H1 (cell line): ENCODE results near the gene C19orf85. TPM values are rescaled to one million over a fixed set of nuclear protein-coding genes. Genes with fewer than 3 reads are reported as not detected.

Experiments used
- CTCF ChIA-PET: fragments of 300-600 bp; sonication (Branson Sonifier 250); formaldehyde crosslinking; loops from one replicate; lab custom pipeline; 2021; ENCODE audit not compliant: partially characterized antibody; lab: Charles Lee
- POLR2A ChIA-PET: fragments of 300-600 bp; sonication (Branson Sonifier 250); formaldehyde crosslinking; loops from one replicate; lab custom pipeline; 2021; ENCODE audit warnings: inconsistent platforms; ENCODE audit not compliant: partially characterized antibody; lab: Charles Lee
- DNase-seq, 2 experiments: peaks; one replicate each; pipeline versions ENCODE4 v3.0.0 to v3.0.0-alpha.2; 2010 to 2022; ENCODE audit warnings: low spot score in 2 of 2, low read depth in 1 of 2, mixed read lengths in 1 of 2
- FAIRE-seq: peaks from 2 replicates; lab custom pipeline; 2011; peaks lifted over from hg19 to GRCh38; lab: Jason Lieb, UNC
- H2AFZ ChIP-seq: 2 replicates; pipeline ENCODE4 v1.8.1; 2012; ENCODE audit warnings: low read length, inconsistent platforms
- H2AK5ac ChIP-seq: 2 replicates; pipeline ENCODE4 v1.6.1; 2013; ENCODE audit warnings: low read depth, low read length
- H2BK120ac ChIP-seq: replicated peaks from 2 replicates; pipeline ENCODE3; 2013; ENCODE audit warnings: low read depth, low read length, inconsistent platforms
- H2BK12ac ChIP-seq: 2 replicates; pipeline ENCODE4 v1.6.1; 2013; ENCODE audit warnings: low read depth, low read length
- H2BK15ac ChIP-seq: 2 replicates; pipeline ENCODE4 v1.6.1; 2013; ENCODE audit warnings: low read length
- H2BK20ac ChIP-seq: 2 replicates; pipeline ENCODE4 v1.6.1; 2013; ENCODE audit warnings: low read length
- H2BK5ac ChIP-seq: 2 replicates; pipeline ENCODE4 v1.6.1; 2013; ENCODE audit warnings: low read depth, low read length
- H3K14ac ChIP-seq: 2 replicates; pipeline ENCODE4 v1.6.1; 2013; ENCODE audit warnings: inconsistent platforms; ENCODE audit not compliant: insufficient read length
- H3K18ac ChIP-seq: 2 replicates; pipeline ENCODE4 v1.6.1; 2013; ENCODE audit warnings: low read length; ENCODE audit errors: extremely low read depth
- H3K23ac ChIP-seq: 2 replicates; pipeline ENCODE4 v1.6.1; 2013; ENCODE audit warnings: inconsistent platforms; ENCODE audit not compliant: insufficient read length
- H3K23me2 ChIP-seq: 2 replicates; pipeline ENCODE4 v1.6.1; 2013; ENCODE audit warnings: low read depth, low read length
- H3K27ac ChIP-seq: 2 replicates; pipeline ENCODE4 v1.6.1; 2011; ENCODE audit warnings: low read depth, low read length, inconsistent platforms
- H3K27me3 ChIP-seq, 4 experiments: replicated peaks in 1 of 4; 1 replicate in 1 of 4; 2 replicates in 3 of 4; pipeline versions ENCODE4 v1.6.1 to v1.8.1; 2011 to 2013; ENCODE audit warnings: low read length in 3 of 4, mild to moderate bottlenecking in 3 of 4, inconsistent platforms in 2 of 4, mixed read lengths in 2 of 4, moderate library complexity in 1 of 4; ENCODE audit not compliant: control insufficient read depth in 3 of 4, insufficient read depth in 3 of 4; ENCODE audit errors: extremely low read depth in 1 of 4
- H3K36me3 ChIP-seq, 4 experiments: 2 replicates each; pipeline versions ENCODE4 v1.6.1 to v1.8.1; 2011 to 2013; ENCODE audit warnings: mild to moderate bottlenecking in 4 of 4, low read length in 3 of 4, moderate library complexity in 2 of 4, control low read depth in 1 of 4, inconsistent platforms in 1 of 4; ENCODE audit not compliant: insufficient read depth in 4 of 4, control insufficient read depth in 2 of 4
- H3K4ac ChIP-seq: replicated peaks from 2 replicates; pipeline ENCODE3; 2013; ENCODE audit warnings: low read length, low read depth, mixed read lengths, inconsistent platforms; ENCODE audit not compliant: insufficient read length
- H3K4me1 ChIP-seq, 4 experiments: replicated peaks in 1 of 4; 1 replicate in 1 of 4; 2 replicates in 3 of 4; pipeline versions ENCODE4 v1.6.1 to v1.8.1; 2011 to 2013; ENCODE audit warnings: low read length in 3 of 4, inconsistent platforms in 2 of 4, mixed read lengths in 1 of 4; ENCODE audit not compliant: insufficient read depth in 4 of 4, control insufficient read depth in 3 of 4
- H3K4me2 ChIP-seq, 2 experiments: 2 replicates each; pipeline versions ENCODE4 v1.6.1 to v1.8.1; 2011 to 2013; ENCODE audit warnings: low read depth in 2 of 2, low read length in 2 of 2, control low read depth in 1 of 2, inconsistent platforms in 1 of 2, mild to moderate bottlenecking in 1 of 2; ENCODE audit not compliant: insufficient read depth in 1 of 2
- H3K4me3 ChIP-seq, 4 experiments: fragments of 200-600, 300-600 bp in 1 of 4; sonication (generic), shearing (Covaris generic), sonication (Bioruptor Twin) in 1 of 4; 2 replicates each; pipeline versions ENCODE4 v1.5.1 to v1.8.1; 2011 to 2016; ENCODE audit warnings: low read length in 4 of 4, low read depth in 3 of 4, control low read depth in 2 of 4, inconsistent platforms in 2 of 4, mild to moderate bottlenecking in 2 of 4, mixed read lengths in 1 of 4, moderate library complexity in 1 of 4; ENCODE audit not compliant: insufficient read depth in 2 of 4; ENCODE audit errors: extremely low read depth in 1 of 4
- H3K56ac ChIP-seq: replicated peaks from 2 replicates; pipeline ENCODE3; 2013; ENCODE audit warnings: low read depth, mild to moderate bottlenecking, mixed read lengths, low read length, inconsistent platforms; ENCODE audit not compliant: insufficient read length
- H3K79me1 ChIP-seq: 2 replicates; pipeline ENCODE4 v1.6.1; 2013; ENCODE audit warnings: low read depth, low read length, control low read depth
- H3K79me2 ChIP-seq, 2 experiments: 2 replicates each; pipeline versions ENCODE4 v1.6.1 to v1.8.1; 2012 to 2013; ENCODE audit warnings: low read length in 2 of 2, mild to moderate bottlenecking in 2 of 2, inconsistent platforms in 1 of 2; ENCODE audit not compliant: insufficient read depth in 2 of 2, control insufficient read depth in 1 of 2
- H3K9ac ChIP-seq, 4 experiments: replicated peaks in 1 of 4; 1 replicate in 1 of 4; 2 replicates in 3 of 4; pipeline versions ENCODE4 v1.6.1 to v1.8.1; 2011 to 2013; ENCODE audit warnings: low read depth in 3 of 4, low read length in 3 of 4, control low read depth in 2 of 4, mild to moderate bottlenecking in 2 of 4, moderate library complexity in 2 of 4, inconsistent platforms in 1 of 4; ENCODE audit errors: extremely low read depth in 1 of 4
- H3K9me3 ChIP-seq, 2 experiments: 2 replicates each; pipeline versions ENCODE4 v1.6.1 to v1.8.1; 2012 to 2013; ENCODE audit warnings: mild to moderate bottlenecking in 2 of 2, moderate library complexity in 2 of 2, control low read depth in 1 of 2, inconsistent platforms in 1 of 2, low read depth in 1 of 2, low read length in 1 of 2, mixed read lengths in 1 of 2; ENCODE audit not compliant: insufficient read depth in 2 of 2
- H4K20me1 ChIP-seq, 2 experiments: replicated peaks in 1 of 2; 2 replicates each; pipeline versions ENCODE3 to v1.8.1; 2011 to 2013; ENCODE audit warnings: inconsistent platforms in 2 of 2, low read length in 2 of 2, mild to moderate bottlenecking in 1 of 2; ENCODE audit not compliant: insufficient read depth in 2 of 2, control insufficient read depth in 1 of 2
- H4K5ac ChIP-seq: 2 replicates; pipeline ENCODE4 v1.6.1; 2013; ENCODE audit warnings: low read length, low read depth, mixed read lengths, inconsistent platforms; ENCODE audit not compliant: insufficient read length
- H4K8ac ChIP-seq: 2 replicates; pipeline ENCODE4 v1.8.0; 2013; ENCODE audit warnings: mild to moderate bottlenecking, moderate library complexity, low read length, inconsistent platforms; ENCODE audit not compliant: insufficient read depth; ENCODE audit errors: extremely low read depth
- H4K91ac ChIP-seq: replicated peaks from 2 replicates; pipeline ENCODE3; 2013; ENCODE audit warnings: low read length, mixed read lengths, inconsistent platforms; ENCODE audit not compliant: insufficient read length
- CHD2 ChIP-seq: IDR thresholded peaks from 2 replicates; pipeline ENCODE4 v1.6.1; 2012; ENCODE audit warnings: low read length, improper control_type of control experiment
- EP300 ChIP-seq, 2 experiments: IDR thresholded peaks; 1 replicate in 1 of 2; 2 replicates in 1 of 2; pipeline ENCODE4 v1.6.1; 2011 to 2012; ENCODE audit warnings: low read depth in 2 of 2, low read length in 2 of 2, mild to moderate bottlenecking in 2 of 2, borderline replicate concordance in 1 of 2, inconsistent platforms in 1 of 2, moderate library complexity in 1 of 2
- FOSL1 ChIP-seq: IDR thresholded peaks from 2 replicates; pipeline ENCODE4 v1.6.1; 2011; ENCODE audit warnings: mild to moderate bottlenecking, low read depth, low read length, moderate library complexity; ENCODE audit not compliant: insufficient read depth
- GTF2F1 ChIP-seq: IDR thresholded peaks from 2 replicates; pipeline ENCODE4 v1.6.1; 2012; ENCODE audit warnings: low read depth, low read length, improper control_type of control experiment, borderline replicate concordance
- HDAC6 ChIP-seq: IDR thresholded peaks from one replicate; pipeline ENCODE4 v1.7.1; 2012; ENCODE audit warnings: low read depth, mild to moderate bottlenecking, inconsistent platforms, low read length, moderate library complexity
- PHF8 ChIP-seq: fragments of 200-600 bp; sonication (generic); conservative IDR thresholded peaks from 2 replicates; pipeline ENCODE4 v1.7.1; 2012; ENCODE audit warnings: low read depth, mild to moderate bottlenecking, inconsistent platforms, low read length, moderate library complexity
- RBBP5 ChIP-seq: IDR thresholded peaks from 2 replicates; pipeline ENCODE4 v1.7.1; 2012; ENCODE audit warnings: low read depth, mild to moderate bottlenecking, inconsistent platforms, low read length, moderate library complexity, borderline replicate concordance
- WGBS, 2 experiments: shearing (Covaris generic) in 1 of 2; methylation state at CpG; one replicate each; pipeline versions ENCODE4 v1.1.6 to v1.1.7; 2013 to 2015; ENCODE audit warnings: low lambda C conversion rate in 2 of 2, mixed read lengths in 2 of 2, inconsistent platforms in 1 of 2, low coverage in 1 of 2, missing lambda C conversion rate in 1 of 2; ENCODE audit not compliant: insufficient replicate concordance in 2 of 2, insufficient coverage in 1 of 2, insufficient read length in 1 of 2; ENCODE audit errors: extremely low coverage in 1 of 2, missing lambda C conversion rate in 1 of 2; 5-methylcytosine and 5-hydroxymethylcytosine counted together
- polyA plus RNA-seq, 7 experiments: library from polyadenylated mRNA; depleted of rRNA in 3 of 7; stranded (reverse) in 5 of 7; unstranded in 2 of 7; fragments of >200 nt in 5 of 7; fragments of 200-250 nt in 2 of 7; gene quantifications; 1 replicate in 5 of 7; 2 replicates in 1 of 7; 4 replicates in 1 of 7; pipeline versions ENCODE4 v1.2.1 to v1.2.3, GENCODE V29; 2011 to 2013; ENCODE audit warnings: missing spikeins in 2 of 7, mixed read lengths in 2 of 7
- total RNA-seq: library from RNA; stranded (reverse); fragmentation: NEBNext Ultra II Directional; extraction: Animal tissue kit (Norgen Biotek cat#: 25700); gene quantifications from 2 replicates; pipeline ENCODE4 v1.2.1, GENCODE V29; 2021

Gene C19orf85
- total and polyA plus RNA-seq, 2 of the 8 experiments (the other 6 are each of a cell fraction or from before 2014, with no cell fraction given), result 2.2 to 3.2 TPM

DNA sequence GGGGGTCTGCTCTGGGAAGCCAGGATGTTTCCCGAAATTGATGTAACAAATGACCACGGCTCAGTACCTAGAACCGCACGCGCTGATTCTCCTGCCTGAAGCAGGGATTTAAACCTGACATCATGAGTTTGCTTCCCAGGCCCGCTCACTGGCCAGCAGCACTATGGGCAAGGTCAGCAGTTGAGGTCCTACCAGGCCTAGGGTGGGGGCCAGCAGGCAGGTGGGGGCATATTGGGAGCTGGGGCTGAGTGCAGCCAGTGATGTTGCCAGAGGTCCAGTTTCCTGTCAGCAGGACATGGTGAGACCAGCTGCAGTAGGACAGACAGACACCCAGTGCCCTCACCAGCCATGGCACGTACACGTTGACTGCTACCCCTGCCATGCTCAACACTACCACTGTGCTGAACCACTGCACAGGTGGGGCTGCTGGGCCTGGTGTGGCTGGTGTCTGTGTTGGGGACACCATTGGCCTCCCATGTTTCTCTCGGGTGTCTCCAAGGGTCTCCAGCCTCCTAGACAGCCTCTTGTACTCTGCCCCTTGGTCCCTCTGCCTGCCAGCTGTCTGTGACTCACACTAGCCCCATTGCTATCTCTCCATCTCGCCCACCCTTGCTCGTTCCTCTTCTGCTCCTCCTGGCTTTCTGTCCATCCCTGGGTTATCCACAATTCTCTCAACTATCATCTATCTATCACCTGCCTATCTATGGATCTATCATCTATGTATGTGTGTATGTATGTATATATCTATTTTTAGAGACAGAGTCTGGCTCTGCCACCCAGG, 1.1 kb upstream of the C19orf85 start:
- no peak overlapping the region for H3K9ac ChIP-seq
- peaks cover 3 to 23% (median 14%) of the 10 kb centered on the region in 4 experiments for H3K4me1 ChIP-seq
- peak overlapping the region; percentile 65 for H3K4ac ChIP-seq
- no peak overlapping the region for H3K4me2 ChIP-seq
- no peak overlapping the region for H4K5ac ChIP-seq
- no peak overlapping the region for H3K18ac ChIP-seq
- H3K36me3 ChIP-seq, result no peaks in the 10 kb centered on the region
- POLR2A ChIA-PET, result interaction anchor here (1.1 to 2.9 kb wide), 3 partner anchors 11 to 58 kb away, joined by 3 to 8 read pairs (median 3); partner anchors contain the start of genes UBE2S and ZNF628
- no peak overlapping the region for H3K27ac ChIP-seq
- 0 out of 2 replicates have a peak overlapping the region, but pooled peaks have one; percentile 52 for H4K8ac ChIP-seq
- no peak overlapping the region for H2AFZ ChIP-seq
- CTCF ChIA-PET, result interaction anchor here (0.7 to 3.6 kb wide), 9 partner anchors 8 to 210 kb away, joined by 3 to 31 read pairs (median 10); partner anchors contain the start of genes NAT14, ZNF628 and ZNF865
- peak overlapping the region; percentile 84 for H2AK5ac ChIP-seq
- WGBS, 2 experiments, result 92% methylated on average over 11 of the region's 11 CpGs; no CpG with 5 or more reads in 1 of the 2 experiments
- peak overlapping the region; percentile 62; the same call in 1 of the 2 replicates for H2BK12ac ChIP-seq
- H3K23me2 ChIP-seq, result peaks cover 1% of the 10 kb centered on the region; the same call in 1 of the 2 replicates
- peak overlapping the region; percentile 20; the same call in 1 of the 2 replicates for H2BK5ac ChIP-seq
- TF ChIP-seq EP300 (IDR thresholded peaks at IDR 0.05; ENCODE audit: borderline replicate concordance in 1 of 2, low read depth in 2 of 2, low read length in 2 of 2) (no peak), CHD2 (no peak), PHF8 (no peak), GTF2F1 (no peak), RBBP5 (0 out of 2 replicates have a peak, but pooled peaks have one; percentile 7), HDAC6 (no peak), FOSL1 (no peak)
- FAIRE-seq (no peak), DNase-seq (peak in 1 of 2 experiments; percentile 48)
- H3K9me3 ChIP-seq, result no peaks in the 10 kb centered on the region
- H2BK120ac ChIP-seq, result peak overlapping the region; percentile 6
- peak overlapping the region; percentile 97 for H4K91ac ChIP-seq
- H4K20me1 ChIP-seq, result no peaks in the 10 kb centered on the region
- peak overlapping the region; percentile 50 for H2BK15ac ChIP-seq
- no peaks in the 10 kb centered on the region for H3K79me2 ChIP-seq
- no peak overlapping the region for H3K14ac ChIP-seq
- no peak overlapping the region for H3K4me3 ChIP-seq
- no peaks in the 10 kb centered on the region for H3K79me1 ChIP-seq
- no peaks in the 10 kb centered on the region; a peak in 1 of 7 replicates for H3K27me3 ChIP-seq
- peak overlapping the region; percentile 83 for H2BK20ac ChIP-seq
- H3K23ac ChIP-seq, result no peak overlapping the region
- H3K56ac ChIP-seq, result no peak overlapping the region
